Esophagus muscularis mucosa (tissue), 4 donors: ENCODE data around the gene ZNF79. TPM values are rescaled to one million over a fixed set of nuclear protein-coding genes. Genes with fewer than 3 reads are reported as not detected.

Source experiments
- DNase-seq: peaks from one replicate; pipeline ENCODE4 v3.0.0-alpha.2; 2017; ENCODE audit errors: extremely low spot score
- H3K27ac ChIP-seq, 4 donors: fragments of 200-600 bp; sonication (generic); replicated peaks in 1 of 4; 1 replicate in 3 of 4; 2 replicates in 1 of 4; pipeline ENCODE4 v1.5.1; 2016 to 2019; ENCODE audit warnings: mild to moderate bottlenecking in 1 of 4
- H3K27me3 ChIP-seq, 4 donors: fragments of 200-600 bp; sonication (generic); one replicate each; pipeline versions ENCODE4 v1.5.1 to v1.6.0; 2016 to 2019
- H3K36me3 ChIP-seq, 4 donors: fragments of 200-600 bp; sonication (generic); one replicate each; pipeline ENCODE4 v1.5.1; 2016 to 2019
- H3K4me1 ChIP-seq, 4 donors: fragments of 200-600 bp; sonication (generic); one replicate each; pipeline ENCODE4 v1.5.1; 2016 to 2019
- H3K4me3 ChIP-seq, 4 donors: fragments of 200-600 bp; sonication (generic); 1 replicate in 2 of 4; 2 replicates in 2 of 4; pipeline ENCODE4 v1.5.1; 2016 to 2019; ENCODE audit warnings: mild to moderate bottlenecking in 4 of 4, moderate library complexity in 1 of 4
- H3K9me3 ChIP-seq, 4 donors: fragments of 200-600 bp; sonication (generic); 1 replicate in 3 of 4; 2 replicates in 1 of 4; pipeline ENCODE4 v1.5.1; 2016 to 2019
- CTCF ChIP-seq, 3 experiments: fragments of 200-600 bp in 2 of 3; fragments of 450-650 bp in 1 of 3; sonication (generic) in 2 of 3; IDR thresholded peaks; one replicate each; pipeline ENCODE4 v1.5.1; 2017 to 2019; ENCODE audit warnings: antibody characterized with exemption in 3 of 3, mild to moderate bottlenecking in 2 of 3, moderate library complexity in 1 of 3
- EP300 ChIP-seq: sonication (generic); formaldehyde crosslinking; IDR thresholded peaks from one replicate; pipeline ENCODE4 v1.6.1; 2017; ENCODE audit warnings: antibody characterized with exemption
- POLR2A ChIP-seq: fragments of 450-650 bp; IDR thresholded peaks from one replicate; pipeline ENCODE4 v1.6.1; 2017; ENCODE audit warnings: antibody characterized with exemption, moderate library complexity, mild to moderate bottlenecking, low read depth
- POLR2AphosphoS5 ChIP-seq, 2 donors: sonication (generic); formaldehyde crosslinking; IDR thresholded peaks; one replicate each; pipeline ENCODE4 v1.6.1; 2017; ENCODE audit warnings: antibody characterized with exemption in 2 of 2
- WGBS: methylation state at CpG from one replicate; pipeline ENCODE4 v1.1.5; 2018; 5-methylcytosine and 5-hydroxymethylcytosine counted together
- intact Hi-C: fragments of 100-400 bp; cut with DNase I; formaldehyde crosslinking; loops from one replicate; pipeline ENCODE4 v1.15.1; 2023
- total RNA-seq, 4 donors: library from RNA; depleted of rRNA; stranded (reverse); fragments of >200 nt; gene quantifications; one replicate each; pipeline versions ENCODE4 v1.1.0 to v1.2.1, GENCODE V29; 2016

The ZNF79 gene
- total RNA-seq, 4 donors from 2014 or later, result 8.3 to 12.8 (median 11.2) TPM

GRCh38 chr9:127392976-127393375, 31.2 kb upstream of the ZNF79 start:
- Histone ChIP-seq H3K4me1 (peaks cover 5 to 16% (median 13%) of the 10 kb centered on the region in 4 donors), H3K36me3 (peaks cover 0 to 21% (median 11%) of the 10 kb centered on the region in 4 donors), H3K27ac (peak overlapping the region in 1 of 4 donors; percentile 37), H3K4me3 (no peak overlapping the region), H3K9me3 (no peaks in the 10 kb centered on the region), H3K27me3 (no peaks in the 10 kb centered on the region)
- TF ChIP-seq POLR2AphosphoS5 (IDR thresholded peaks at IDR 0.05), result no peak
- no peak for TF ChIP-seq POLR2A
- no peak for TF ChIP-seq EP300
- no peak for TF ChIP-seq CTCF (IDR thresholded peaks at IDR 0.05)
- no peak for DNase-seq
- WGBS, result 89% methylated on average over 5 of the region's 5 CpGs
- intact Hi-C loops, result no loop called here

- Histone ChIP-seq H3K4me1 (peaks cover 11 to 21% (median 19%) of the 10 kb centered on the region in 4 donors), H3K36me3 (peaks cover 0 to 21% (median 11%) of the 10 kb centered on the region in 4 donors), H3K27ac (no peak overlapping the region), H3K27me3 (no peaks in the 10 kb centered on the region), H3K4me3 (no peak overlapping the region), H3K9me3 (no peaks in the 10 kb centered on the region)
- no peak for DNase-seq
- no peak for TF ChIP-seq POLR2A
- no peak for TF ChIP-seq EP300
- TF ChIP-seq POLR2AphosphoS5 (IDR thresholded peaks at IDR 0.05), result no peak
- TF ChIP-seq CTCF (IDR thresholded peaks at IDR 0.05), result no peak
- intact Hi-C loops, result no loop called here
- 65% methylated on average over 2 of the region's 2 CpGs for WGBS
Observed at GRCh38 chr9:127393645-127394044, 30.5 kb upstream of the ZNF79 start.

- peaks cover 14 to 32% (median 27%) of the 10 kb centered on the region in 4 donors for H3K4me1 ChIP-seq
- TF ChIP-seq POLR2A (no peak), EP300 (no peak), CTCF (IDR thresholded peaks at IDR 0.05) (no peak), POLR2AphosphoS5 (IDR thresholded peaks at IDR 0.05) (no peak)
- H3K27ac ChIP-seq, result peak overlapping the region in 1 of 4 donors; percentile 74
- peaks cover 0 to 24% (median 14%) of the 10 kb centered on the region in 4 donors for H3K36me3 ChIP-seq
- H3K9me3 ChIP-seq, result no peaks in the 10 kb centered on the region
- H3K4me3 ChIP-seq, result peak overlapping the region; percentile 73 to 98 (median 94)
- H3K27me3 ChIP-seq, result no peaks in the 10 kb centered on the region
- intact Hi-C loops, result loop anchor here (2.0 kb wide), 1 partner anchor 55 kb away; the partner anchor contains the start of genes LRSAM1 and RPL12
- no peak for DNase-seq
- WGBS, result 78% methylated on average over 4 of the region's 7 CpGs
Observed at GRCh38 chr9:127395497-127396252, 28.5 kb upstream of the ZNF79 start.

GRCh38 chr9:127396253-127396807, 27.9 kb upstream of the ZNF79 start:
- H3K4me1 ChIP-seq, result peaks cover 14 to 32% (median 27%) of the 10 kb centered on the region in 4 donors
- peak overlapping the region; percentile 73 to 98 (median 94) for H3K4me3 ChIP-seq
- TF ChIP-seq POLR2A, result no peak
- TF ChIP-seq CTCF (IDR thresholded peaks at IDR 0.05), result no peak
- no peak for TF ChIP-seq EP300
- TF ChIP-seq POLR2AphosphoS5 (IDR thresholded peaks at IDR 0.05), result no peak
- H3K36me3 ChIP-seq, result peaks cover 0 to 27% (median 16%) of the 10 kb centered on the region in 4 donors
- DNase-seq, result no peak
- H3K27me3 ChIP-seq, result no peaks in the 10 kb centered on the region
- no peaks in the 10 kb centered on the region for H3K9me3 ChIP-seq
- WGBS, result 8% methylated on average over 27 of the region's 27 CpGs
- peak overlapping the region in 3 of 4 donors; percentile 55 to 74 (median 67) for H3K27ac ChIP-seq
- intact Hi-C loops, result loop anchor here (2.0 kb wide), 1 partner anchor 54 kb away; the partner anchor contains the start of genes LRSAM1 and RPL12
